Astrocyte of the spinal cord (primary cell): ENCODE measurements around the gene RHBDF2.

Experiments
- DNase-seq: peaks from one replicate; pipeline ENCODE4 v3.0.0; 2011; ENCODE audit warnings: low read depth, low spot score
- H3K4me3 ChIP-seq: 2 replicates; pipeline ENCODE4 v1.5.1; 2011; ENCODE audit warnings: low read depth, mild to moderate bottlenecking, low read length, moderate library complexity
- CTCF ChIP-seq: IDR thresholded peaks from 2 replicates; pipeline ENCODE4 v1.5.1; 2012; ENCODE audit warnings: low read depth, mild to moderate bottlenecking, low read length, inconsistent platforms
- in situ Hi-C: cut with HindIII; loops from 2 replicates; pipeline ENCODE4 v1.10.0; 2017; ENCODE audit warnings: low sequenced_read_pairs

The RHBDF2 gene

DNA sequence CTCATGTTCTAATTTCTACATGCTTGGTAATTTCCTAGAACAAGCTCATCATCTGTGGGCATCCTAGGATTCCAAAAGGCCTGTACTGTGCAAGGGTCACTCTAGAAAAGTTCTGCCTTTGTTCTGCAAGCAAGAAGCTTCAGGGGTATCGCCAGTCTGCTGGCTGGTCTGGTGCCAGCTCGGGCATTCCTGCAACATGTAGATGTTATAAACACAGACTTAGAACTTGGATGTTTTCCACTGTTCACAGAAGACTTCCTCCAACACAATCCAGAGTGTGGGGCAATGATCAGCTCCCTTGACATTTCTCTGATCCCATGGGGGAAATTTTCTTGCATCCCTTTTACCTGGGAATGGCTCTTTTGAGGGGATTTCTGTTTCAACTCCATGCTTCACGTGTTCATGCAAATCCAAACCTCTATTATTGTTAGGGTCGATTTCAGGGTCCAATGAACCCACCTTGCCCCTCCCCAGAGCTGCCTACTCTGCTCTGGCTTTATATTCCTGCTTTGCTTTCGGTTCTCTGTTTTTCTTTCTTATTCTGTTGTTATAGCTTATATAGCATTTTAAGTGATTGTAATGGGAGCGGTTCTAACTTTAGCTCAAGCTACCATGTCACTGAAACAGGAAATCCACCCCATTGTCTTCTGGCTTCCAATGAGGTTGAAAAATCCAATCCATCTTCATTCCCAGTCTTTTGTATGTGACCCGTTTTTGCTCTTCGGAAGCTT is 73.6 kb downstream of the RHBDF2 start:
- no peak for TF ChIP-seq CTCF
- peak; percentile 47 for DNase-seq
- in situ Hi-C loops = no loop called here
- H3K4me3 ChIP-seq = no peak overlapping the region

DNA sequence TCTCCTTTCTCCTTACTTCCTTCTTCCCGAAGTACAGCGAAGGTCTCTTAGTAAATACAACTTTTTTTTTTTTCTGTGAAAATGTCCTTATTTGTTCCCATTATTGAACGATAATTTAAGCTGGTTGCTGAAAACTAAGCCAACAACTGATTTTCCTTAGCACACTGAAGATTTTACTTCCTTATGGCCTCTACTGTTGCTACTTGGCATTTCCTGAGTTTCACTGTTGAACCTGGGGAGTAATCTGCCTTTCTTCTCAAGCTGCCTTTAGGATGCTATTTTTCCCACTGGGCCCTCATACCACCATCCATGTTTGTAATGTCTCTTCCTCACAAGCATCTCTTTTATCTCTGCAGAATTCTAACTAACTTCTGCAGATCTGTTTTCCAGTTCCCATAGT is 74.4 kb downstream of the RHBDF2 start:
- DNase-seq = no peak
- TF ChIP-seq CTCF = no peak
- no peak overlapping the region for H3K4me3 ChIP-seq
- in situ Hi-C loops = no loop called here

GRCh38 chr17:76422860-76423259 is 78.4 kb downstream of the RHBDF2 start:
- in situ Hi-C loops = no loop called here
- no peak overlapping the region for H3K4me3 ChIP-seq
- DNase-seq = no peak
- TF ChIP-seq CTCF = no peak

DNA sequence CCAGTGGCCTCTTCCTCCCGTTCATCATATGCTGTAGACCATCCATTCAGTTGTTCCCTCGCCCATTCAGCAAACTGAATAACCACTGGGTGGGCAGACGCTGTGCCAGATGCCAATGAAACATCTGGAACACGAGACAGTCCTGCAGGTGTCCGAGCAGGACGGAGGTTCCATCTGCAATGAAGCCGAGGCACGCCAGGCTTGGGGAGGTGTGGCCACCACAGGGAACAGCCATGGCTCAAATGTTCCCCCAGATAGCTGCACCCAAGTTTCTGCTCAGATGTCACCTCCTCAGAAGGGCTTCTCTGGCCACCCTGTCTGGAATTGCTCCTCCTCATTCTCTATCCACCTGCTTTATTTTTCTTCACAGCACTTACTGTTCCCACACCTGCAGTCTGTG is 78.8 kb downstream of the RHBDF2 start:
- TF ChIP-seq CTCF = no peak
- no peak overlapping the region for H3K4me3 ChIP-seq
- no peak for DNase-seq
- in situ Hi-C loops = no loop called here

DNA sequence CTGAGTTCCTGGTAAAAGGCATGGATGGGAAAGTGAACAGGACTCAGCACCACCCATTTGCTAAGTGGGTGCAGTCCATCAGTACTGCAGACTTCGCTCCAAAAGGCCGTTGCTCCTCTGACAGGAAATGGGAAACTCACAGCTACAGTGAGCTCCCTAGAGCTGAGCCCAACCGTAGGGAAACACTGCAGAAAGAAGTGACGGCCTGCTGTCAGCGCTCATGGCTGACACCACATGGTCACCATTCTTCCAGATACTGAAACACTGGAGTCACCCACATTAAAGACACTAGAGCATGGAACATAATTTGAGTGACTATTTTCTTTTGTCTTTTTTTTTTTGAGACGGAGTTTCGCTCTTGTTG is 80.2 kb downstream of the RHBDF2 start:
- in situ Hi-C loops = no loop called here
- TF ChIP-seq CTCF = no peak
- DNase-seq = no peak
- no peak overlapping the region for H3K4me3 ChIP-seq
